Tibial nerve (tissue), 4 donors: Measurements from ENCODE around the gene PRRC2C. TPM values are rescaled to one million over a fixed set of nuclear protein-coding genes. Genes with fewer than 3 reads are reported as not detected.

Experiments
- DNase-seq, 2 donors: peaks; one replicate each; pipeline ENCODE4 v3.0.0-alpha.2; 2019; ENCODE audit warnings: low spot score in 2 of 2
- H3K27ac ChIP-seq, 4 donors: fragments of 200-600 bp; sonication (generic) in 3 of 4; one replicate each; pipeline ENCODE4 v1.5.1; 2017 to 2019; ENCODE audit warnings: mild to moderate bottlenecking in 1 of 4
- H3K27me3 ChIP-seq, 2 donors: fragments of 200-600 bp; sonication (generic) in 1 of 2; one replicate each; pipeline versions ENCODE4 v1.5.1 to v1.6.0; 2017 to 2019
- H3K36me3 ChIP-seq, 3 donors: fragments of 200-600 bp; sonication (generic); one replicate each; pipeline ENCODE4 v1.5.1; 2018 to 2019
- H3K4me1 ChIP-seq, 4 donors: fragments of 200-600 bp; sonication (generic) in 3 of 4; one replicate each; pipeline ENCODE4 v1.5.1; 2017 to 2019
- H3K4me3 ChIP-seq, 4 donors: fragments of 200-600 bp; sonication (generic) in 3 of 4; one replicate each; pipeline ENCODE4 v1.5.1; 2017 to 2019; ENCODE audit warnings: mild to moderate bottlenecking in 1 of 4, moderate library complexity in 1 of 4
- H3K9me3 ChIP-seq, 4 donors: fragments of 200-600 bp; sonication (generic) in 3 of 4; one replicate each; pipeline ENCODE4 v1.5.1; 2017 to 2019
- CTCF ChIP-seq, 5 experiments: fragments of 200-600 bp in 3 of 5; fragments of 450-650 bp in 2 of 5; sonication (generic) in 3 of 5; IDR thresholded peaks; one replicate each; pipeline ENCODE4 v1.5.1; 2016 to 2019; ENCODE audit warnings: antibody characterized with exemption in 5 of 5, mild to moderate bottlenecking in 3 of 5, moderate library complexity in 2 of 5
- EP300 ChIP-seq, 2 donors: sonication (generic); formaldehyde crosslinking; IDR thresholded peaks; one replicate each; pipeline ENCODE4 v1.6.1; 2017; ENCODE audit warnings: antibody characterized with exemption in 2 of 2, mild to moderate bottlenecking in 1 of 2
- POLR2A ChIP-seq, 2 donors: fragments of 450-650 bp; IDR thresholded peaks; one replicate each; pipeline ENCODE4 v1.6.1; 2017; ENCODE audit warnings: antibody characterized with exemption in 2 of 2, mild to moderate bottlenecking in 2 of 2, moderate library complexity in 2 of 2
- WGBS, 2 donors: methylation state at CpG; one replicate each; pipeline ENCODE4 v1.1.5; 2018; 5-methylcytosine and 5-hydroxymethylcytosine counted together
- total RNA-seq, 4 donors: library from RNA; depleted of rRNA; stranded (reverse); fragments of >200 nt; gene quantifications; one replicate each; pipeline ENCODE4 v1.1.0, GENCODE V29; 2016

The PRRC2C gene
- total RNA-seq, 4 donors from 2014 or later: 69.8 to 91.6 (median 80.2) TPM

DNA sequence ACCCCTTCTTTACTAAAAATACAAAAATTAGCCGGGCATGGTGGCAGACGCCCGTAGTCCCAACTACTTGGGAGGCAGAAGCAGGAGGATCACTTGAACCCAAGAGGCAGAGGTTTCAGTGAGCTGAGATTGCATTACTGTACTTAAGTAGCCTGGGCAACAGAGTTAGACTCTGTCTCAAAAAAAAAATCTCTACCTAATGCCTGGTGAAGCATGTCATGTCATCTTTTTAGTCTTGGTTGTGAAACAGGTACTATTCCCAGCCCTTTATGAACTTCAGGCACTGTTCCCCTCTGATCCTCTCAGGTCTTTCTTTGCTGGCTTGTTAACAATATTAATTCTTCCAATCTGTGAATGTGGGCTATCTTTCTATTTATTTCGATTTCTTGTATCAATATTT, 22.1 kb downstream of the PRRC2C start:
- Histone ChIP-seq H3K36me3 (no peaks in the 10 kb centered on the region), H3K27ac (no peak overlapping the region), H3K4me3 (no peak overlapping the region), H3K4me1 (peaks cover 0 to 81% (median 11%) of the 10 kb centered on the region in 4 donors), H3K27me3 (no peaks in the 10 kb centered on the region), H3K9me3 (no peaks in the 10 kb centered on the region)
- TF ChIP-seq CTCF (IDR thresholded peaks at IDR 0.05) (no peak), EP300 (IDR thresholded peaks at IDR 0.05) (no peak), POLR2A (IDR thresholded peaks at IDR 0.05) (no peak)
- 91 to 99% methylated on average over 4 of the region's 4 CpGs for whole genome bisulfite sequencing, 2 donors
- no peak for DNase-seq

- Histone ChIP-seq H3K9me3 (no peaks in the 10 kb centered on the region), H3K27ac (no peak overlapping the region), H3K4me3 (no peak overlapping the region), H3K4me1 (peaks cover 0 to 64% (median 11%) of the 10 kb centered on the region in 4 donors), H3K36me3 (peaks cover 0 to 13% (median 0%) of the 10 kb centered on the region in 3 donors), H3K27me3 (no peaks in the 10 kb centered on the region)
- no peak for DNase-seq
- TF ChIP-seq CTCF (IDR thresholded peaks at IDR 0.05): no peak
These were observed 23.9 kb downstream of the PRRC2C start for GRCh38 chr1:171509191-171509590.

DNA sequence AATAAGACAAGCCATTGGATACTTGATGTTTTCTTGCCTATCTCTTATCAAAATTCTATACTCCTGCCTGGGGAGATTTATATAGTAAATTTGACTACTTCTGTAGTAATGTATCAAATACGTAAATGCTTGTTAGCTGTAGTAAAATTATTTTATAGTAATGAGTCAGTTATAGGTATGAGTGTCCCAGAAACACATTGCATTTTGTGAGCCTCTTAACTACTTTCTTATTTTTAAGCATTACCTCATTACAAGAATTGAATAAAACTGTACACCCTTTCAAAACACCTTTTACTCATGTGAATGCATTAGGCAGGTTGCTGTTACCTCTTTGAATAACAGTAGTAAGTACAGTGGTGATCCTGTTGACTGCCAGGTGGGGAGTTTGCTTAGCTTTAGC, 28.4 kb downstream of the PRRC2C start:
- H3K36me3 ChIP-seq: peaks cover 0 to 57% (median 4%) of the 10 kb centered on the region in 3 donors
- no peak overlapping the region for H3K4me3 ChIP-seq
- WGBS, 2 donors: 0 to 12% methylated on average over 1 of the region's 1 CpG
- H3K4me1 ChIP-seq: peaks cover 0 to 20% (median 2%) of the 10 kb centered on the region in 4 donors
- H3K27me3 ChIP-seq: no peaks in the 10 kb centered on the region
- H3K9me3 ChIP-seq: no peaks in the 10 kb centered on the region
- no peak for TF ChIP-seq POLR2A (IDR thresholded peaks at IDR 0.05)
- no peak for TF ChIP-seq CTCF (IDR thresholded peaks at IDR 0.05)
- DNase-seq: no peak
- H3K27ac ChIP-seq: no peak overlapping the region

GRCh38 chr1:171515299-171515698, 30.0 kb downstream of the PRRC2C start:
- DNase-seq: no peak
- no peak overlapping the region for H3K27ac ChIP-seq
- peaks cover 0 to 8% (median 0%) of the 10 kb centered on the region in 4 donors for H3K4me1 ChIP-seq
- H3K27me3 ChIP-seq: no peaks in the 10 kb centered on the region
- WGBS, 2 donors: 89 to 92% methylated on average over 1 of the region's 1 CpG
- H3K36me3 ChIP-seq: peaks cover 0 to 73% (median 4%) of the 10 kb centered on the region in 3 donors
- no peaks in the 10 kb centered on the region for H3K9me3 ChIP-seq
- H3K4me3 ChIP-seq: no peak overlapping the region
- TF ChIP-seq POLR2A (IDR thresholded peaks at IDR 0.05) (no peak), CTCF (IDR thresholded peaks at IDR 0.05) (no peak), EP300 (IDR thresholded peaks at IDR 0.05) (no peak)

- no peak overlapping the region for H3K27ac ChIP-seq
- no peaks in the 10 kb centered on the region for H3K9me3 ChIP-seq
- no peaks in the 10 kb centered on the region for H3K27me3 ChIP-seq
- H3K36me3 ChIP-seq: peaks cover 0 to 76% (median 4%) of the 10 kb centered on the region in 3 donors
- TF ChIP-seq CTCF (IDR thresholded peaks at IDR 0.05) (no peak), EP300 (IDR thresholded peaks at IDR 0.05) (no peak), POLR2A (IDR thresholded peaks at IDR 0.05) (no peak)
- no peak overlapping the region for H3K4me3 ChIP-seq
- H3K4me1 ChIP-seq: peaks cover 0 to 6% (median 0%) of the 10 kb centered on the region in 4 donors
- no peak for DNase-seq
- WGBS, 2 donors: 95 to 97% methylated on average over 4 of the region's 4 CpGs
These were observed 30.4 kb downstream of the PRRC2C start for GRCh38 chr1:171515741-171516140.
